HG03354 (cell line): ENCODE measurements around the gene MARCHF5.

Experiments used
- ATAC-seq: cut with Tn5 transposase; IDR thresholded peaks from one replicate; pipeline ENCODE4 v1.9.1; 2021; ENCODE audit warnings: mild to moderate bottlenecking; ENCODE audit not compliant: unreplicated experiment, poor library complexity, severe bottlenecking

Gene MARCHF5, protein sequence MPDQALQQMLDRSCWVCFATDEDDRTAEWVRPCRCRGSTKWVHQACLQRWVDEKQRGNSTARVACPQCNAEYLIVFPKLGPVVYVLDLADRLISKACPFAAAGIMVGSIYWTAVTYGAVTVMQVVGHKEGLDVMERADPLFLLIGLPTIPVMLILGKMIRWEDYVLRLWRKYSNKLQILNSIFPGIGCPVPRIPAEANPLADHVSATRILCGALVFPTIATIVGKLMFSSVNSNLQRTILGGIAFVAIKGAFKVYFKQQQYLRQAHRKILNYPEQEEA

DNA sequence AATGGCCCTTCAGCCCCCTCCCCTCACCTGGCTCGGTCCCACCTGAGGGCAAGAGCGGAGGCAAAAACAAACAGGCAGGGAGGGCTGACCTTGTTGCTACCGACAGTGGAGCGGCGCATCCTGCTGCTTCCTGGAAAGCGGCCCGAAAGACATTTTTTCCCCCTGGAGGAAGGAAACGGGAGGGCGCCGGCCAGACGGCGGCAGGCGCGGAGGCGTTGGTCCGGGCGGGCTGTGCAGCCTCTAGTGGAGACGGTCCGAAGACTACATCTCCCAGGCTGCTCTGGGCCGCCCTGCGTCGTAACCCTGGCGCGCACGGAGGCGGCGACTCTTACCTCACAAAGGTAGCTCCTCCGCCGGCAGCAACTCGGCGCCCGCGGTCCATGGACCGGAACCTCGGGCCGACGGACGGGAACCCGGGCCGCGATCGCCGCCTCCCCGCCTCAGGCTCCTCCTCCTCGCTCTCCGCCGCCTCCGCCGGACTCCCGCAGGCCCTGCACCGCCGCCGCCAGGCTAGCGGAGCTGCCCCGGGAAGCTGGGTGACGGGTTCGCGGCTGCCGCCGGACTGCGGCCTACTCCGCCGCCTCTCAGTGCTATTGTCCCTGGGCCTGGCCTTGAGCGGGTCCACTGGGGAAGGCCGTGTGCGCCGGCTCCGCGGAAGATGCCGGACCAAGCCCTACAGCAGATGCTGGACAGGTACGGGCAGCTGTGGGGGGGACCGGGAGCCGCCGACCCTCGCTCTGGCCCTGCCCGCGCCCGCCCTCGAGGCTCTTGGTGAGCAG is at the start of gene MARCHF5, which contains the start of gene CPEB3:
Gene MARCHF5 (plus strand): TSS at position 331 of the 779 bp plus-strand sequence. CDS start 328 bp downstream, at position 659.
Gene CPEB3 (minus strand): TSS at position 242 of the 779 bp plus-strand sequence. CDS start 50,728 bp downstream, outside the sequence.
- ATAC-seq: peak; percentile 98

DNA sequence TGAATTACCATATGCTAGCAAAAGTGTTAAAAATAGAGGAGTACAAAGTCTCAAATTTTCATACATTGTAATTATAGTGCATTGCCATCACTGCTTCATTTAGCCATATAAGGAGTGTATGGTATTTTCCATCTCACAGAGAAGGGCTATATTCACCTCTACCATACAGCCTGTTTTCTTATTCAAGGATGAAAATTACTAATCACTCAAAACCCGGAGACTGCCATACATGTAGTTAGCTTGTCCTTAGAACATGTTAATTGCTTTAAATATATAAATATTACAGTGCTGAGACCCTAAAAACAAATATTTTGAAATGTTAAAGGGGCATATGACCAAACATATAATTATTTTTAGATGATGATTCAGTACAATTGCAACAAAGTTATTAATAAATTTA is 49.5 kb upstream of the MARCHF5 start:
- ATAC-seq: no peak

DNA sequence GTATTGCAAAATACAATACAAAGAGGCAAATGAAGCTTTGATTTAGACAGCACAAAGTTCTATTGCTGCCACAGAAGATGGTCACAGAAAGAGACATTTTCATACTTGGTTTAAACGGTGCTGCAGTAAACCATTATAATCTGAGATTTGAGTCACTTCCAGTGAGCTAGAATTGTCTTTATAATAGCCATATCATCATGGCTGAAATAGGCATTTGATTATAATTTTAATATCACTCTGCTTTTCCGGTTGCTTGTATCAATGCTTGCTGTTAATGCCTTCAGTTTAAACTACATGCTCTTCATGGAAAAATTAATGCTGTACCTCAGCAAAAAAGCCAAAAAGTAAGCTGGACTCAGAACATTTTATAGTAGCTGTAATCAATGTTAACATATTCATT is 48.6 kb upstream of the MARCHF5 start:
- no peak for ATAC-seq

DNA sequence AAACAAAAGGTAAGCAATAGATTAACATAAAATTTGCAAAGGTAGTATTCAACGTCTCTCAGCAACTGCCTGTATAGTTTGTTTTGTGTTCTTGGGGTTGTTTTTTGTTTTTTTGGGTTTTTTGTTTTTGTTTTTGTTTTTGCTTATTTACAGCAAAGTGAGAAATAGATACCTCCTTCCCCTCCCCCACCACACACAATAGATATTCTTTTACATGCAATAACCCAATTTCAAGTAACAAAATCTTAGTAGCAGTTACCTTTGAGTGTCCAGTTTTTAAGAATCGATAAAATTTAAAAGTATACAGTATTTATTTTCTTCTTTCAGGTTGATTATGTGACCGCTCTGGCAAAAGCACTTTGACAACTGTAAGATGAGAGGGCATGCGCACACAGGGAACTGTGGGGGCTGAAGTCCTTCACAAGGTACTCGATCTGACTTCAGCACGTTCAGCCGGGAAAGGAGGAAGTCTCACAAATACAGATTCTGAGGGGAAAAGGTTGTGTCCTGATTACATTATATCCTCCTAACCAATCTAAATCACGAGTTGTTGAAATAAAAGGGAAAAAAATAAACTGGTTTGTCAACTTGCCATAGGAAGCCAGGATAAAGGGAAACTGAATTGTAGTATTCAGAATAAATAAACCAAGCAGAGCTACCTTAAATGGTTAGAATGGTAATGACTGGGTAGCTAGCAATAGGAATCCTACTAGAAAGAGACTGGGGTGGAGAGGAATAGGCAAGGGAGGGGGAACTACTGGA is 47.9 kb upstream of the MARCHF5 start:
- ATAC-seq: no peak

DNA sequence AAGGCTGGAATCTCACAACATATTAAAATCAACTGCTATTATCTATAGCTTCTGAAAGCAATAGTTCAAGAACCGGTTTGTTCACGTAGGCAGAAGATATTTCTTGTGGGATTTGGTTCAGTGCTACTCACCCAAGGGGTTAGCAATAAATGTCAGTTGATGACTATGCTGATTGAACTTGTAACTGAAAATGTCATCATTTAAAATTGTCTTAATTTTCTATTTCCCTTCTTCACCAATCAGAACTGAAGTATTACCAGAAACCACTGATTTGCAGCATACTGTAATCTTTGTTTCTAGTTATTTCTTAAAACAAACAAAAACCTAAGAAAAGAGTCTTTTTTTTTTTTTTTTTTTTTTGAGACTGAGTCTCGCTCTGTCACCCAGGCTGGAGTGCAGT is 46.2 kb upstream of the MARCHF5 start:
- ATAC-seq: no peak

DNA sequence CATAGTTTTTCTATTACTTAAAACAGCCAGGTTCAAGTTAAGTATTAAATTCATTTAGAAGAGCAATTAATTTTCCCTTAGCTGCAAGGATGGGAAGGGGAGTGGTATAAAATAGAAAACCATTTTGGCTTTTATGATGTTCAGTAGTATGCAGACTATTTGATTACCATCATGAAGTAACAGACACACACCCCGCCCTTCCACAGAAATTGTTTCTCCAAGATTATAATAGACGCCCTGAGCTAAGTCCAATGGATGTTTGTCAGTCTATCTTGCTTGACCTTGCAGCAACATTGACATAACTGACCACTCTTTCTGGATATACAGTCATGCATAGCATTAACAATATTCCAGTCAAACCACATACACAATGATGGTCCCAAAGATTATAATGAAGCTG is 42.4 kb upstream of the MARCHF5 start:
- no peak for ATAC-seq

DNA sequence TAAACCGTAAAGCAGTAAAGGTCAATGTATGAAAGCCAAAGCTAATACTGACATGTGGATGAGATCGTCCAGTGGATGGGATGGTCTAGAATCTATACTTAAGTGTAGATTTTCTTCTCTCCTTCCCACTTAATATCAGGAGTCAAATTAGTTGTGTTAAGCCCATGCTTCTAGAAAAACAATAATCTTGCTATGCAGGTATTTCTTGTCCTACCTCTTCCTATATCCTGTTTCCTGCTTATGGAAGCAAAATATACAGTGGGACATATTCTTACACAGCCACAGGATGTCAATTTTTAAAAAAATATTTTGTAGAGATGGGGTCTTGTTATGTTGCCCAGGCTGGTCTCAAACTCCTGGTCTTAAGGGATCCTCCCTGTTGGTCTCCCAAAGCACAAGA is 27.6 kb upstream of the MARCHF5 start:
- ATAC-seq: no peak

DNA sequence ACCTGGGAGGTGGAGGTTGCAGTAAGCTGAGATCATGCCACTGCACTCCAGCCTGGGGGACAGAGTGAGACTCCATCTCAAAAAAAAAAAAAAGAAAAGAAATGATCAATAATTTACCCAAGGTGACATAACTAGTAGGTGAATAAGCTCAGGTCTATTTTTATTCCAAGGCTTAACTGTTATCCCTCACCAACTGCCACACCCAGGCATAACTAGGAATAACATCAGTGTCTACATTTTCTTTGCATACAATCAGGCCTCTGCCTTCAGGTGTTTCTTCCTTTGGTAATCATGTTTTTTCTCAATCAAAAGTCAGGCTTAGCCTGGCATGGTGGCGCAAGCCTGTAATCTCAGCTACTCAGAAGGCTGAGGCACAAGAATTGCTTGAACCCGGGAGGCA is 26.7 kb upstream of the MARCHF5 start:
- ATAC-seq: no peak

DNA sequence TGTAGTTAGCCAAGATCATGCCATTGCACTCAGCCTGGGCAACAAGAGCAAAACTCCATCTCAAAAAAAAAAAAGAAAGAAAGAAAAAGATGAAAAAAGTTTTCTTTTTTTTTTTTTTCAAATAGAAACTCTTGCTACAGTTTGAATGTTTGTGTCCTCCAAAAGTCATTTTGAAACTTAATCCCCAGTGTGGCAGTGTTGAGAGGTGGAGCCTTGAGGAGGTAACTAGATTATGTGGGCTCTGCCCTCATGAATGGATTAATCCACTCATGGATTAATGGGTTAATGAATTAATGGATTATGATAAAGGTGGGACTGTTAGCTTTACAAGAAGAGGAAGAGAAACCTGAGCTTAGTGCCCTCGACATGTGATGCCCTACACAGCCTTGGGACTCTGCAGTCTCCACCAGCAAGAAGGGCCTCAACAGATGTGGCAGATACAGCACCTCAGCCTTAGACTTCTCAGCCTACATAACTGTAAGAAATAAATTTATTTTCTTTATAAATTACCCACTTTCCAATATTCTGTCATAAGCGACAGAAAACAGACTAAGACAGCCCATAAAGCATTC is 25.2 kb upstream of the MARCHF5 start:
- ATAC-seq: peak; percentile 58

DNA sequence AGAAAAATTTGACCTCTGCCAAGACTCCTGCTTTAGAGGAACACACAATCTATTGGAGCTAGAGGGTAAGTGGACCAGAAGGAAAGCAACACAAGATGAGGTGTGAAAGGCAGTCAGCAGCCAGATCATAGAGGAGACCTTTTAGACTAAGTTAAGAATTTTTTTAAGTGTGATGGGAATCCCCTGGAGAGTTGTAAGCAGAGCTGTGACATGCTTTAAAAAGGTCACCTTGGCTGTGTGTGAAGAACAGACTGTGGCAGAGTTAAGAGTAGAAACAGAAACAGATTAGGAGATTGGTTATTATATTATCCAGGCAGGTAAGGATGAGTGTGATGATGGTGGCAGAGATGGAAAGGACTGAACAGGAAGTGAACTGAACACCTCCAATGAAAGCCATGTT is 23.6 kb upstream of the MARCHF5 start:
- ATAC-seq: no peak

DNA sequence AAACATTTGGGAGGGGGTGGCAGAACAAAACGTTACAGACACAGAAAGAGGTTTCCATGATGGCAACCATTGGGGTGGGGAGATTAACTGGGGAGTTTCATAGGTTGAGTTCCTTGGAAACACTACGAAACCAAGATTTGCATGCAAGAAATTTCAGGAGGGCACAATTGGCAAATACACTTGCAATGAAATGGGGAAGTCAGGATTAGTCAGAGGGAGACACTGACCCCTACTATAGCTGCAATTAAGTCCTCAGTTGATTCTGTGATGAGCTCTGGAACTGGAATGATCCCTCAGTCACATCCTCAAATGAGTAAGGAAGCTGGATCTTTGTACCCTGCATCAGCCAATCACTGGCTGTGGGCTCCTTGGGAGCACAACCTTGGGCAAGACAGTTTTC is 22.2 kb upstream of the MARCHF5 start:
- ATAC-seq: no peak

DNA sequence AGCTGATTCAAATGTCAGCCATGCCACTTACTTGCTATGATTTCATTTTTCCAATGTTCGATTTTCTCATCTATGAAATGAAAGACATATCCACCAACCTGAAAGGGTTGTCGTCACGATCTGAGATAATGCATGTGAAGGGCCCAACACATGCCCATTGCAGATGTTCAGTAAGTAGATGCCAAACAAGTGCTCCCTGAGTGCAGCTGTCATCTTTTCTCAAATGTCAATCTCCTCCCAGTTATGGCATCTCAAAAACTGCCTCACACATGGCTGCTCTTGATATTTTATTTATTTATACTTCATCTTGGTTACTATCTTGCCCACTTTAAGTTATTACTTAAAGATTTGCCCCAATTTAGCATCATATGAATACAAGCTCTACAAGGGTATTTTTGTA is 16.9 kb upstream of the MARCHF5 start:
- ATAC-seq: no peak

DNA sequence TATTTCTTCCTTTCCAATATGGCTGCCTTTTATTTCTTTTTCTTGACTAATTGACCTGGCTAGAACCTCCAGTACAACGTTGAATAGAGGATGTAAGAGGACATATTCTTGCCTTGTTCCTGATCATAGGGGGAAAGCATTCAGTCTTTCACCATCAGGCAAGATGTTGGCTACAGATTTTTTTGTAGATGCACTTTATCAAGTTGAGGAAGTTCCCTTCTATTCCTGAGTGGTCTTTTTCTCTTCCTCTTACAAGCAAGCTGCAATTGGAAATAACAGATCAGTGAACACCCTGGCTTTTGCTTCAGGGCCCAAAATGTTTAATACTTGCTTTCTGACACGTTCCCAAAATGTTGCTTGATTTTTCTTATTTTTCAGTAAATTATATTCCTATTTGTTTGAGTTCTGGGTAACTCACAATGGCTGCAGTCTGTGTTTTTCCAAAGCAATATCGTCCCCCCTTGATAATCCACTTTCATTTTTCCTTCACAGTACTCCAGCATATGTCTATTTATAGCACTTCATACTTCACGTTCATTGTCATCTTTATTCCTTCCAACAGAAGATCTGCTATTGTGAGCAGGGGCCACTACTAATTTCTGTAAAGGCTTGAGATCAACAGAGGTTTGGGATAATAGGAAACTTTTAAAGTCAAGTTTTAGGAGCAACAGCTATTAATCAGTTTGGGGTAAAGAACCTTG is 11.8 kb upstream of the MARCHF5 start:
- no peak for ATAC-seq

DNA sequence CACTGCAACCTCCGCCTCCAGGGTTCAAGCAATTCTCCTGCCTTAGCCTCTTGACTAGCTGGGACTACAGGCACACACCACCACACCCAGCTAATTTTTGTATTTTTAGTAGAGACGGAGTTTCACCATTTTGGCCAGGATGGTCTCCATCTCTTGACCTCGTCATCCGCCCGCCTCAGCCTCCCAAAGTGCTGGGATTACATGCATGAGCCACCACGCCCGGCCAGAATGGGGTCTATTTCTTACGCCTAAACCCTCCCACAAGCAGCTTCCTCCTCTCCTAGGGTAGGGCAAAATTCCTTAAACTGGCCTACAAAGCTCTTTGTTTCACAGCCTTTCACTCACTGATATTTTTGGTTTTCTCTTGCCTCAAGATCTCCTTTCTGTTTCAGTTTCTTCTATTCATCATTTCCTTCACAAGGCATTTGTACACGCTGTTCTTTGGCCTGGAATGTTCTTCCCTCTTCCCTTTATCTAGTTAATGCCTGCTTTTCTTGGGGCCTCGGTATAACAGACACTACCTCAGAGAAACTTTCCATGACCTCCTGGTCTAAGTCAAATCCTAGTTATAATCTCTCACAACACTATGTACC is 6.8 kb upstream of the MARCHF5 start:
- no peak for ATAC-seq

DNA sequence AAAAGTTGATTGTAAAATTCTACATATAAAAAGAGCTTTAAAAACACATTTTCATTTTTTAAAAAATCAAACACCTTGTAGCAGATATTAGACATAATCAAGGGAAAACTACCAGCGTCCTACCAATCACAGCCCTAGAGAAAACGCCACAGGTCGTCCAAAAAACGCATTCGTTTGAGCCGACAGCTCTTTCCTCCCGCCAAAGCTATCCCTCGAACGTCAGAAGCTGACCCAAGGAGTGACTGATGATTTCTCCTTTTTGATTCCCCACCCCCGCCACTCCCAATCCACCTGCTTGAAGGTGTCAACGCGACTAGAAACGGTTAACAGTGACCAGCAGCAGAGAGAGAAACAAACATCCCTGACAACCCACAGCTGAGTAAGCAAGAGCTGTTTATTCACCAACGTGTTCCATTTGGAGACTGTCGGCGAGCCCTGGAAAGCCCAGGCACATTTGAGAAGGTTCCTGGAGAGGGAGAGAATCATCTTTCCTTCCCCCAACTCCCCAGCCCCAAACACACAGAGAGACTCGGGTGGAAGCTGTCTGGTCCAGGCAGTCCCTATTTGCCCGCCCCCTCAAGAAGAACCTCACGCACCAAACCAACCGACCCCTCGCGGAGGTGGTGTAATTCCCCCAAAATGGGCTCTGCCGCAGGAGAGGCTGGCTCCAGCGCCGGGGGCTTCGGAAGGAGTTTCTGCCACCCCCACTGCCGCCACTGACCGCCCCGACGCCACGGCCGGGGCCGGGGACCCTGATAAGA is 711 bp upstream of the MARCHF5 start:
- ATAC-seq: peak; percentile 19

DNA sequence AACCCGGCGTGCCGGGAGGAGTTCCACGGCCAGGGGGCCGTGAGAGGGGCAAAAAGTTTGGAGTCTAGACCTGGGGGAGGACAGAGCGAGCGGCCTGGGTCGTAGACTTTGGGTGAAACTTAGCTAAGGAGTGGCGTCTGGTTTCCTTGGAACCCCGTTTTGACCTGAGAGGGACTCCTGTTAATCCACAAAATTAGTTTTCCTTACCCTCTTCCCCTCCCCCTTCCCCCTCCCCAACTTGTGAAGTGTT is 574 bp downstream of the MARCHF5 start:
- ATAC-seq: no peak

DNA sequence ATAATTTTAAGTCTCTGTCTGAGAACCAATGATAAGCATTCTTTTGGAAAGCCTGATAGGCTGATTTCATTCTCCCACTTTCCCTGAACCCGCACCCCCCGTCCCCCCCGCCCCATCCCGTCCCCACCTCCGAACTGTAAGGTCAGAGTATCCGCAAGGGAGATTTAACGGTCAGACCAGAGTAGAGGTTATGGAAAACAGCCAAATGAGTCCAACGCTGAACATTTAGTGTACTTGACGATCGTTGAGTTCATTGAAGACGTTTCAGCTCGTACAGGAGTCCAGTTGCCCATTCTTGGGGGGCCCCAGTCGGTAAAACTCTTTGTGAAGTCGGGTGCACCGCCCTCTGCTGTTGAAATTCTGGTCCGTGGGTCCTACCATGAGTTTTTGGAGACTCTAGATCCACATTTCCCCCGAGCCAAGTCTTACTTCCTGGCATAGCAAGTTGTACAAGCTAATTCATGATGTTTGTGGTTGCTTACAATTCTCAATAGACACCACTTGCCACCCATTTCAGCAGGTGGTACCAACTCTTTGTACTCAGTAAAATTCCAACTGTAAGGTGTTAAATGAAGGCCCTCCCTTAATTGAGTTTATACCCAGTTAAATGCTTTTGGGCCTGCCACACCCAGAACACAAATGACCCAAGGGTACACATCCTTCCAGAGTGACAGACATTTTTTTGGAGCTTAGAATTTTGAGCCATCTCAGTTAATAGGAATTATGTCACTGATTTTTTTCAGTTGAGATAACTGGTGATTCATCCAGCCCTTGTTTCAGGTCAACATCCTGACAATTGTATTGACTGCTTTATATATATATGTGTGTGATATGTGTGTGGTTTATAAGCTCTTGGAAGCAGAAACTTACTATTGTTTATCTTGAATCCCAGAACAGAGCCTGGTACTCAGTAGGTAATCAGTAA is 1.2 kb downstream of the MARCHF5 start:
- ATAC-seq: no peak

DNA sequence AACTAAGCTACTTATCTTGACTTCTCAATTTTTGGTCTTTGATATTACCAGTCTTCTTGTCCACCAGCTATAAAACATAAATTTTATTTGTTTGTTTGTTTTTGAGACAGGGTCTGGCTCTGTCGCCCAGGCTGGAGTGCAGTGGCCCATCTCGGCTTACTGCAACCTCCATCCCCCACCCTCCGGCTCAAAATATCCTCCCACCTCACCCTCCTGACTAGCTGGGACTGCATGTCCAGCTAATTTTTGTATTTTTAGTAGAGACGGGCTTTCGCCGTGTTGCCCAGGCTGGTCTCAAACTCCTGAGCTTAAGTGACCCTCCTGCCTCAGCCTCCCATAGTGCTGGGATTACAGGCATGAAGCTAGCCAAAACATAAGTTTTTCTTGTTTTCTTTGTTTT is 7.5 kb downstream of the MARCHF5 start:
- ATAC-seq: no peak
